HL-60 (cell line): ENCODE measurements around the gene SAP30L.

Experiments used
- CTCF ChIP-seq: IDR thresholded peaks from one replicate; pipeline ENCODE4 v1.5.1; 2011; ENCODE audit warnings: low read length, control low read depth, inconsistent platforms; ENCODE audit not compliant: insufficient read depth
- GABPA ChIP-seq: IDR thresholded peaks from 2 replicates; pipeline ENCODE4 v1.6.1; 2012; ENCODE audit warnings: low read depth
- POLR2AphosphoS5 ChIP-seq: IDR thresholded peaks from 2 replicates; pipeline ENCODE4 v1.6.1; 2012; ENCODE audit warnings: low read depth
- REST ChIP-seq: IDR thresholded peaks from 2 replicates; pipeline ENCODE4 v1.6.1; 2012; ENCODE audit warnings: low read depth; ENCODE audit not compliant: insufficient replicate concordance

- TF ChIP-seq CTCF (no peak), POLR2AphosphoS5 (no peak), GABPA (no peak), REST (no peak)
Observed at GRCh38 chr5:154505567-154505966, 59.8 kb downstream of the SAP30L start.
